DMS53 (cell line): ENCODE measurements around the gene CTU2.

ENCODE experiments used
- DNase-seq: peaks from one replicate; lab custom pipeline; 2025; lab: John Stamatoyannopoulos, UW

Gene CTU2

DNA sequence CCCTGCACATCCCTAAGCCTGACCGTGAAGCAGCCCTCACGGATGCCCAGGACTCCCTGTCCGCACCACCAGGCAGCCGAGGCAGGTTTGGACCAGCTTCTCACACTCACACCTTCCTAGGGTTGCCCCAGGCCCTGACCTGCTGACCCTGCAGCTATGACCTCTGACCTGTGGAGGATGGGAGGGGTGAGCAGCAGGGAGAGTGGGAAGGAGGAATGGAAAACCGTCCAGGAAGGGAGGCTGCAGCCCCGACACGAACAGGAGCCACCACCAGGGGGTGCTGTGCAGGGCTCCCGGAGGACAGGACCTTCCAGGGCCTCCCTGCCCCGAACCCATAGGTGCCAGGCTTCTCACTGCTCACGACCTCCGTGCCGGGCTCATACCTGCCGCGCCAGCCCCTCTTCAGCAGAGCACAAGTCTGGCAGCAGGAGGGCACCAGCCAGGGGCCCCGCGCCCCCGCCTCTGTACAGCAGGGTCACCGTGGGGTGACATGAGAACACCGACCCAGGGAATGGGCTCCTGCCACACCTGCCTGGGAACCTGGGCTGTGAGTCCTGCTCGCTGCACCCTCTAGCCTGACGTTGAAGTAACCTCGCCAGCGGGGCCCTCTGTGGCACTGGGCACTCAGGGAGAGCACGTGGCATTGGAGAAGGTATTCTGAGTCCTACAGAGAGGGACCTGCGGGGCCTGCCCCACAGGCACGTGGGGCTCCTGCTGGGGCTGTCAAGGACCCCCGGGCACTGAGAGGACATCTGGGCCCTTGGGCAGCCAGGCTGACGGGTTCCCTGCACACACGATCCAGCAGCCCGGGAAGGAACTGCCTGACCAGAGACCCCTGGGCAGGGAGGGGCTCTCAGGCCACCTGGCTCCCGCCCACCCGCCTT, 37.6 kb downstream of the CTU2 start:
- DNase-seq = peak; percentile 81

DNA sequence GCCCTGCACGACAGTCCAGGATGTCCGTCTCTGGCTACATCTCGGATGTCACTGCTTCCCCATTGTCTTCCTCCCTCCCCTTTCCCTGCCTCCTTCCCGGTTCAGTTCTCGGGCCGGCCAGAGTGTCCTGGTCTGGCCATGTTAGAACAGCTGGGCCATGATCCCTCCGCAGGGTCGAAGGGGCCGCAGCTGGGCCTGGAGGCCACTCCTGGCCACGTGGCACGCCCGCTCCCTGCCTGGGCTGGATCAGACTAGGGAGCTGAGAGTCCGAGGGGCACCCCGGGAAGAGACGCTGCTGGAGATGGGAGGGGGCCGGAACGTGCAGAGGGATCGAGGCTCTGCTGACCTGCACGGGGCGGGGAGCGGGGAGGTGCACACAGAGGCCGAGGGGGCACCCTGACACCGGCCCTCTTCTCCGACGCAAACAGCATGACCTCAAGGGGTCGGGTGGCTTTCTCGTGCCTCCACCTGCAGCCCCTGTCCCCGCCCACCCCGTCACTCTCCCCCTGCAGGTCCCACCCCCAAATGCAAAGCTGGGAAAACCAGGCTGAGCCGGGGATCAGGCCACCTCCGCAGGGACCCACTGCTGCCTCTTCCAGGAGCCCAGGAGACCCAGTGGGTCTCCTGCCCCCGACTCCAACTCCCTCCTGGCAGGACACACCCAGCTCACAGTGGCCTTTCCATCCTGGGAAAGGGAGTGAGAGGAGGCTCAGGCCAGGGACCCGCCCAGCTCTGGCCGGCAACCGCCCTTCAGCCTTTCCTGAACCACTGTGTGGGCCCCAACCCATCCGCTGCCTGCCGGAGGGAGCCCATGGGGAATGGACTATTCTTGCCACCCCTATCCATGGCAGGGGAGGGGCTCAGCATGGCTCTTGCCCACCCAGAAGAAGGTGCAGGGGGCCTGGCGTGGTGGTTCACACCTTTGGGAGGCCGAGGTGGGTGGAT, 38.5 kb downstream of the CTU2 start:
- no peak for DNase-seq

DNA sequence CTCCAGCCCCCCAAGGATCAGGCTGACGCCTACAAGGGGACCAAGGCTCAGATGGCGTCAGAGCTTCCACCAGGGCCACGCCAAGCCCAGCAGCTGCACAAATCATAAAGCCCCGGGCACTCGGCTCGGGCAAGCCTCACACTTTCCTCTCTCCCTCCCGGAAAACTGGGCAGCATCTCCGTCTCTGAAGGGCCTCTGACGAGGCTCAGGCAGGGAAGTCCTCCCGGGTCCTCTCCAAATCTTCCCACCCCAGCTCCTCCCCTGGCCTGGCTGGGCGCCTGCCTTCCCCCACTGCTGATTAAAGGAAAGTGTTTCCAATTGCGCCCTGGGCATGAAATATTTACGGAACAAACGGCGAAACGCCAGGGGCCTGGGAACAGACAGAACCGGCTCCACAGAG, 40.2 kb downstream of the CTU2 start:
- no peak for DNase-seq

DNA sequence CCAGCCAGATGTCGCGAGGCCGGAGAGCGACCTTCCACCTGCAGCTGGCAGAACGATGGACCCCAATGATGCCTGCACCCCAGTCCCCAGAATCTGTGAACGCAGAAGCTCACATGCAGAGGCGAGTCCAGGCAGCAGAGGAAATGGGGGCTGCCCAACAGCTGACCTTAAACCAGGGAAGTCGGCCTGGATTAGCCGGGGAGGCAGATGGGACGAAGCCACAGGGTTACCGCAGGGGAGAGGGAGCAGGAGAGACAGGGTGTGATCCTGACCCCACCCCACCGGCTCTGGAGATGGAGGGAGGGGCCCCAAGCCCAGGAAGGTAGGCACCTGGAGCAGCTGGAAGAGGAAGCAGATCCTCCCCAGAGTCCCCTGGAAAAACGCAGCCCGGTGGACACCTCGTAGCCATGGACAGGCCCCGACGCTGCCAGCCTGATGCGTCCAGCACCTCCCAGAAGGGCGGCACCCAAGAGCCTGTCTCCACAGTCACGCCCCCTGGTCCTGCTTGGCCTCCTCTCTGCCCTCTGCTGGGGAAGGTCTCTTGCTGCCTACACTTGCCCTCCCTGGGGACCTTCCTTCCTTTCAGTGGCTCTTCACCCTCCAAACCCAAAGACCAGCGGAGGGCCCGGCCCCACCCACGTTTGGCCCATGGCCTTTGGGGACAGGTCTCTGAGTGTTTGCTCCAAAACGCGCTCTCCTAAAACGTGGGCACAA, 41.4 kb downstream of the CTU2 start:
- DNase-seq = peak; percentile 74

DNA sequence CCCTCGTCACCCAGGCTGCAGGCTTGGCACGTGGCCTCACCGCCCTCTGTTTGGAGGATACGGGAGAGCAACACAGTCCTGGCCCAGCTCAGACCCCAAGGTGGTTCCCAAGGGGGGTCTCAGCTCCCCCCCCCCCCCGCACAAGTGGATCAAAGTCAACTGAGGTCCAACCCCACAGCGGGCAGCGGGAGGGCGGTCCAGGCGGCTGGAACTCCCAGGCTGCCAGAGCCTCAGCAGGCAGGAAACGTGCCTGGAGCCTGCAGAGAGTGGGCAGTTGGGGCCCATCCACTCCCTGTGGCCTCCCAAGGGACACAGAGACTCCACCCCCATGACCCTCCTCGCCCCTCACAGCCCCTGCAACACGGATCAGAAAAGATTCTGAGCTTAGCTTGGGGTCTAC, 42.1 kb downstream of the CTU2 start:
- no peak for DNase-seq

GRCh38 chr16:88749358-88749757, 43.1 kb downstream of the CTU2 start:
- no peak for DNase-seq

DNA sequence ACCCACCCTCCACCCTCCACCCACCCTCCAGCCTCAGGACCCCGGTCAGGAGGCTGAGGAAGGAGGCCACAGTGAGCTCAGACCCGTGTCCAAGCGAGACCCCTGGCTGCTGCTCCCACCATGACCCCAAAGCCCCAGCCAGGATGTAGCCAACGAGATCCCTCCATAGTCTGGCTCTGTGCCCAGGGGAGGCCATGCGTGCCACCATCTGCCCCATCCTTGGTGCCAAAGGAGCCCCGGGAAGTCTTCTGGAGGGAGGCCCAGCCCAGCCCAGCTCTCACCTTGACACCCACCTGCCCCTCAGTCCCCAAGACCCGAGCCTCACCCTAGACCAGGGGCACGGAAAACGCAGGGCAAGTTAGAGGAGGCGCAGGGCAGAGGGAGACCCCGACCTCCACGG, 44.6 kb downstream of the CTU2 start:
- no peak for DNase-seq

DNA sequence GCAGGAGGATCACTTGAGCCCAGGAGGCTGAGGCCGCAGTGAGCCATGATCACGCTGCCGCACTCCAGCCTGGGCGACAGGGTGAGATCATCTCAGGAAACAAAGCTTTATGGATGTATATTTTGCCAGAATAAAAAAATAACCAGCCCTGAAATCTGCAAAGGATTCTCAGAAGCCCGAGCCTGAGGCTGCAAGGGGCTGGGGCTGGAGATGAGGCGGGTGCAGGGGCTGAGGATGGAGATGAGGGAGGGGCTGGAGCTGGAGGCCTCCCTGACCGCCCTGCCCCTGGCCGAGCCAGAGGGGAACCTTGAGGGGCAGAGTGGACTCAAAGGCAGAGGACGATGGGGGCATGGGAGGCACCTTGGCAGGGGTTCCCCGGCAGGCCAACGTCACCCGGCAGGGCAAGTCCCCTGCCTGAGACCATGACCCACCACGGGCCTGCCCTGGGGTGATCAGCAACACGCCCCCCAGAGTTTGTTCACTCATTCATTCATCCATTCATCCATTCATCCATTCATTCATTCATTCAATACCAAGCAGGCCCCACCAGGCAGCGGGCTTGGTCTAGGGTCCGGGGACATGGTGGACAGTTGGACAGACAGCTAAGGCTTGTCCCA, 46.2 kb downstream of the CTU2 start:
- DNase-seq = no peak

DNA sequence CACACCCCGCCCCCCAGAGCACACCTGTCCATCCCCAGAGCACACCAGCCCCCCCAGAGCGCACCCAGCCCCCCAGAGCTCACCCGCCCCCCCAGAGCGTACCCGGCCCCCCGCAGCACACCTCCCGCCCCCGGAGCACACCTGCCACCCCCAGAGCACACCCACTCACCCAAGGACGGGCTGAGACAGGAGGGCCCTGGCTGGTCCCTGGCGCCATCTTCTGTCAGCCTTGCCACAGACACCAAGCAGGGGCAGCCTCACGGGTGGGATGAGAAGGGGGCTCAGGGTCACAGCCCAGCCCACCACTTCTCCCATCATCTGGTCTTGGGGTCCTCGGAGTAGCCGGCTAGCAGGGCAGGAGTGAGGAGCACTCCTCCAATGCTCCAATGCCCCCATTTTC, 46.9 kb downstream of the CTU2 start:
- no peak for DNase-seq

- DNase-seq = no peak
Observed at GRCh38 chr16:88753602-88754001, 47.3 kb downstream of the CTU2 start.

- no peak for DNase-seq
Observed at GRCh38 chr16:88754109-88754911, 48.0 kb downstream of the CTU2 start.

GRCh38 chr16:88754912-88755744, 48.8 kb downstream of the CTU2 start:
- no peak for DNase-seq

DNA sequence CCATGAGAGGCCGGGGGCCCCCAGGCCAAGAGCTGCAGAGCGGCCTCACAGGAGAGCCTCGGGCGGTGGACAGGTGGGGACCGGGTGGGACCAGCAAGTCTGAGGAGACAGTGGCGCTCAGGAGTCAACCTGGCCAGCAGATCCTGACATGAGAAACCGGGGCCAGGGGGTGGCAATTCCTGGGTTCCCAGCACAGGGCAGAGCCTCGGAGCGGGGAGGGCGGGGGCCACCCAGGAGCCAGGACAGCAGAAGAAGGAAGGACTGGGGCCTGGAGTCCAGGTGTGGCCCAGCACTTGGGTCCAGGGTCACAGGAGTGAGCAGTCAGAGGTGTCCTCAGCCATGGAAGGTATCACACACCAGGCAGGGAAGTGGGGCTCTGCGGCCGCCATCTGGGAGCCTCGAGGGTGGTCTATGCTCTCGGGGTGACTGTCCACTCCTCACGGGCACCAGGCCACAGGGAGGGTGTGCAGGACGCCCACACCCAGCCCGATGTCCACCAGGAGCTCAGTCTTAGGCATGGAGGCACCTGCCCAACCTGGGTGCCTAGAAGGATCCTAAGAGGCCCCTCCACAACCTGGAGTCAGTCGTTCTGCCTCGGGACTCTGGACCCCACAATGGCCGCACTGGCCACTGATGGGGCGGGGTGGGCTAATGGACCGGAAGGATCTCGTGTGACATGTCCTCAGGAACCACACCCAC, 49.6 kb downstream of the CTU2 start:
- no peak for DNase-seq

- no peak for DNase-seq
Observed at GRCh38 chr16:88758227-88758943, 52.1 kb downstream of the CTU2 start.

GRCh38 chr16:88758944-88759244, 52.6 kb downstream of the CTU2 start:
- no peak for DNase-seq

DNA sequence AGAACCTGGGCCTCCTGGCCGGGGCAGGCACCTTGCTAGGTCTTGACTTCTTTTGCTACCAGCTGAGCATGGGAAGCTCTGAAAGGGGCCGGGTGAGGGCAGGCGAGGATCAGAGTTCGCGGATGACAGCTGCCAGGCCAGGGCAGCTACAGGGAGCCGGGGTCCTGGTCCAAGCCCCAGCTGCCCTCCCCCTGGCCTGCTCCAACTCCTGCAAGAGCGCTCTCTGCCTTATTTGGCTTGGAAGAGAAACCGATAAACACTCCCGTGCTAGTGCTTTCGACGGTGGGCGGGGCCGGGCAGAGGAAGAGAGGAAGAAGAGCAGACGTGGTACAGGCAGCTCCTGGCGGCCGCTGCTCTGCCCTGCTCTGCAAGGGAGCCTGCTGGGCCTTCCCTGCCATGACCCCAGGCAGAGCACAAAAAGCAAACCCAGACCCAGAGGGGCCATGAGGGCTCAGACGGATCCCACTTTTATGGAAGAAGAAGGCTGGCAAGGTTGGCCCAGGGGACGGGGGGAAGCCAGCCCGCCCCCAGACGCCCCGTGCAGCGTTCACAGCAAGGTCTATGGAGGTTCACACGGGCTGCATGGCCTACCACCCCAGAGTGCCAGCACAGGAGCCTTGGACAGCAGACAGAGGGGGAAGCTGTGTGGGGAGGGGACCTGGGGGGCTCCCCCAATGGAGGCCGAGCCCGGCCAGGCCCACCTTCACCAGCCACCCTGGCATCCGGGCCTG, 53.1 kb downstream of the CTU2 start:
- DNase-seq = no peak

- DNase-seq = no peak
Observed at GRCh38 chr16:88759976-88760350, 53.7 kb downstream of the CTU2 start.

DNA sequence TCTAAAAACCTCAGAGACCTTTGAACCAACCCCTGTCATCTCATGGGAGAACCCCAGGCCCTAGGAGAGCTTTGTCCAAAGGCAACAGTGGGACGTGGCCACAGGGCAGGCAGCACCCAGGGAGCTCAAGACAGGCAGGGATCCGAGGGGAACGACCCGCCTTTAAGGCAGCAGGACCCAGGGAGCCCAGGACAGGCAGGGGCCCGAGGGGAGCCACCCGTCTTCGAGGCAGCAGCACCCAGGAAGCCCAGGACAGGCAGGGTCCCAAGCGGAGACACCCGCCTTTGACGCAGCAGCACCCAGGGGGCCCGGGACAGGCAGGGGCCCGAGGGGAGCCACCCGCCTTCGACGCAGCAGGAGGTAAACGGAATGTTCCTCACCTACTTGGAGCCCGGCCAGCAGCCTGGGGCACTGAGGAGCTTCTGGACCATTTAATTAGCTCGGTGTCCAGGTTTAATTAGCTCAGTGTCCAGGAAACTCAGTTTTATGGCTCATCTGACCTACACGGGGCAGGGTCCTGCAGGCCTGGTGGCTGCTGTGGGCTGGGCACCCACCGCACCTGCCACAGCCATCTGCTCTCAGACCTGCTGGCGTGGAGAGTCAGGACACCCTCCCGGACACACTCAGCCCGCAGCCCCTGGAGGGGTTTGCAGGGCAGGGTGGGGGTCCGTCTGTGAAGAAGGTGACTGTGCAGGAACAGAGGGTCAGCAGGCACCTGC, 54.3 kb downstream of the CTU2 start:
- no peak for DNase-seq
